ENCODE data around the gene NRAP. TPM values are rescaled to one million over a fixed set of nuclear protein-coding genes. Genes with fewer than 3 reads are reported as not detected.

NRAP gene
- total and polyA plus RNA-seq, 4 donors, result 0.02 to 0.04 TPM; not detected in 2

- TF ChIP-seq CTCF (IDR thresholded peaks at IDR 0.05; ENCODE audit: control extremely low read depth, extremely low read depth), result no peak
- H3K4me3 ChIP-seq, result no peak overlapping the region
- DNase-seq, result no peak
- no peak for ATAC-seq (ENCODE audit: insufficient read depth, low FRiP score)
- no peaks in the 10 kb centered on the region for H3K27me3 ChIP-seq (ENCODE audit: control insufficient read depth in 3 of 3, insufficient read depth in 3 of 3, low read length in 2 of 3)
- no peaks in the 10 kb centered on the region for H3K9me3 ChIP-seq (ENCODE audit: control insufficient read depth in 4 of 4, insufficient read depth in 3 of 4, low read length in 3 of 4)
- 76 to 78% methylated on average over 13 of the region's 13 CpGs for WGBS, 2 donors
- no peaks in the 10 kb centered on the region for H3K4me1 ChIP-seq (ENCODE audit: control insufficient read depth in 5 of 5, insufficient read depth in 5 of 5, low read length in 5 of 5)
- H3K9ac ChIP-seq (ENCODE audit: insufficient read depth in 1 of 2, low read length in 2 of 2), result no peak overlapping the region
- no peak overlapping the region for H3K27ac ChIP-seq (ENCODE audit: low read depth in 1 of 2, low read length in 1 of 2)
- H3K36me3 ChIP-seq (ENCODE audit: control insufficient read depth in 4 of 4, insufficient read depth in 4 of 4, low read length in 4 of 4), result peaks cover 0 to 3% (median 0%) of the 10 kb centered on the region in 4 donors
Observed at GRCh38 chr10:113589201-113589770, 74.6 kb downstream of the NRAP start.

GRCh38 chr10:113585949-113586348 lies 77.9 kb downstream of the NRAP start:
- H3K27me3 ChIP-seq (ENCODE audit: control insufficient read depth in 3 of 3, insufficient read depth in 3 of 3, low read length in 2 of 3), result no peaks in the 10 kb centered on the region
- H3K9me3 ChIP-seq (ENCODE audit: control insufficient read depth in 4 of 4, insufficient read depth in 3 of 4, low read length in 3 of 4), result no peaks in the 10 kb centered on the region
- H3K4me1 ChIP-seq (ENCODE audit: control insufficient read depth in 5 of 5, insufficient read depth in 5 of 5, low read length in 5 of 5), result no peaks in the 10 kb centered on the region
- TF ChIP-seq CTCF (IDR thresholded peaks at IDR 0.05; ENCODE audit: control extremely low read depth, extremely low read depth), result no peak
- no peaks in the 10 kb centered on the region for H3K36me3 ChIP-seq (ENCODE audit: control insufficient read depth in 4 of 4, insufficient read depth in 4 of 4, low read length in 4 of 4)
- no peak overlapping the region for H3K27ac ChIP-seq (ENCODE audit: low read depth in 1 of 2, low read length in 1 of 2)
- DNase-seq, result no peak
- WGBS, 2 donors, result 40 to 57% methylated on average over 1 of the region's 1 CpG
- no peak for ATAC-seq (ENCODE audit: insufficient read depth, low FRiP score)
- no peak overlapping the region for H3K9ac ChIP-seq (ENCODE audit: insufficient read depth in 1 of 2, low read length in 2 of 2)
- H3K4me3 ChIP-seq, result no peak overlapping the region

GRCh38 chr10:113583571-113583970 lies 80.3 kb downstream of the NRAP start:
- H3K27me3 ChIP-seq (ENCODE audit: control insufficient read depth in 3 of 3, insufficient read depth in 3 of 3, low read length in 2 of 3), result no peaks in the 10 kb centered on the region
- no peaks in the 10 kb centered on the region for H3K4me1 ChIP-seq (ENCODE audit: control insufficient read depth in 5 of 5, insufficient read depth in 5 of 5, low read length in 5 of 5)
- no peak overlapping the region for H3K4me3 ChIP-seq
- no peak overlapping the region for H3K27ac ChIP-seq (ENCODE audit: low read depth in 1 of 2, low read length in 1 of 2)
- H3K9me3 ChIP-seq (ENCODE audit: control insufficient read depth in 4 of 4, insufficient read depth in 3 of 4, low read length in 3 of 4), result no peaks in the 10 kb centered on the region
- ATAC-seq (ENCODE audit: insufficient read depth, low FRiP score), result no peak
- no peak for TF ChIP-seq CTCF (IDR thresholded peaks at IDR 0.05; ENCODE audit: control extremely low read depth, extremely low read depth)
- no peaks in the 10 kb centered on the region for H3K36me3 ChIP-seq (ENCODE audit: control insufficient read depth in 4 of 4, insufficient read depth in 4 of 4, low read length in 4 of 4)
- DNase-seq, result no peak
- no peak overlapping the region for H3K9ac ChIP-seq (ENCODE audit: insufficient read depth in 1 of 2, low read length in 2 of 2)
- 63 to 70% methylated on average over 3 of the region's 3 CpGs for WGBS, 2 donors

- H3K4me1 ChIP-seq (ENCODE audit: control insufficient read depth in 5 of 5, insufficient read depth in 5 of 5, low read length in 5 of 5), result no peaks in the 10 kb centered on the region
- DNase-seq (no peak), ATAC-seq (ENCODE audit: insufficient read depth, low FRiP score) (no peak)
- H3K4me3 ChIP-seq, result no peak overlapping the region
- H3K27ac ChIP-seq (ENCODE audit: low read depth in 1 of 2, low read length in 1 of 2), result no peak overlapping the region
- no peak for TF ChIP-seq CTCF (IDR thresholded peaks at IDR 0.05; ENCODE audit: control extremely low read depth, extremely low read depth)
- WGBS, 2 donors, result 82 to 86% methylated on average over 1 of the region's 1 CpG
- no peaks in the 10 kb centered on the region for H3K27me3 ChIP-seq (ENCODE audit: control insufficient read depth in 3 of 3, insufficient read depth in 3 of 3, low read length in 2 of 3)
- no peak overlapping the region for H3K9ac ChIP-seq (ENCODE audit: insufficient read depth in 1 of 2, low read length in 2 of 2)
- peaks cover 0 to 3% (median 0%) of the 10 kb centered on the region in 4 donors for H3K9me3 ChIP-seq (ENCODE audit: control insufficient read depth in 4 of 4, insufficient read depth in 3 of 4, low read length in 3 of 4)
- H3K36me3 ChIP-seq (ENCODE audit: control insufficient read depth in 4 of 4, insufficient read depth in 4 of 4, low read length in 4 of 4), result no peaks in the 10 kb centered on the region
Observed at GRCh38 chr10:113581092-113581491, 82.7 kb downstream of the NRAP start.

All from lung (tissue), 12 donors.